Activated CD8-positive, alpha-beta memory T cell treated with anti-CD3 and anti-CD28 coated beads for 4 hours (primary cell): ENCODE data around the gene MYH2.
"Not testable (repeated sequence)": the region's sequence is repeated elsewhere in the genome, so short reads cannot be mapped to it uniquely, and the experiment has no call there.

Experiments
- DNase-seq, 2 donors: peaks; one replicate each; pipeline ENCODE4 v3.0.0-alpha.2; 2020; ENCODE audit warnings: low read depth in 2 of 2

Gene MYH2

GRCh38 chr17:10549096-10549842 is at the start of gene MYH2:
MYH2 (minus strand) TSS chr17:10549658; CDS start chr17:10547920, 1,738 bp downstream.
- DNase-seq, result no peak

GRCh38 chr17:10598621-10599020 is 49.2 kb upstream of the MYH2 start:
- no peak for DNase-seq

- no peak for DNase-seq
Measured at GRCh38 chr17:10589553-10590145, 40.2 kb upstream of the MYH2 start.

GRCh38 chr17:10585529-10585928 is 36.1 kb upstream of the MYH2 start:
- no peak for DNase-seq

- DNase-seq, result no peak
Measured at GRCh38 chr17:10583834-10584233, 34.4 kb upstream of the MYH2 start.

GRCh38 chr17:10579270-10579669 is 29.8 kb upstream of the MYH2 start:
- DNase-seq, result no peak

- no peak for DNase-seq
Measured at GRCh38 chr17:10574324-10574723, 24.9 kb upstream of the MYH2 start.

GRCh38 chr17:10563991-10564660 is 14.7 kb upstream of the MYH2 start:
- no peak for DNase-seq

GRCh38 chr17:10558049-10558448 is 8.6 kb upstream of the MYH2 start:
- no peak for DNase-seq

GRCh38 chr17:10557422-10557821 is 8.0 kb upstream of the MYH2 start:
- no peak for DNase-seq

- no peak for DNase-seq
Measured at GRCh38 chr17:10556301-10557005, 7.0 kb upstream of the MYH2 start.

- DNase-seq, result no peak
Measured at GRCh38 chr17:10550014-10550413, 556 bp upstream of the MYH2 start.

GRCh38 chr17:10547351-10547750 is 2.1 kb downstream of the MYH2 start:
- no peak for DNase-seq

GRCh38 chr17:10543486-10543885 is 6.0 kb downstream of the MYH2 start:
- not testable (repeated sequence) for DNase-seq

GRCh38 chr17:10541179-10541578 is 8.3 kb downstream of the MYH2 start:
- DNase-seq, result not testable (repeated sequence)

GRCh38 chr17:10532026-10532425 is 17.4 kb downstream of the MYH2 start:
- DNase-seq, result no peak

GRCh38 chr17:10527419-10527818 is 22.0 kb downstream of the MYH2 start:
- no peak for DNase-seq

GRCh38 chr17:10526517-10526916 is 22.9 kb downstream of the MYH2 start:
- DNase-seq, result no peak

- no peak for DNase-seq
Measured at GRCh38 chr17:10523064-10523463, 26.4 kb downstream of the MYH2 start.

GRCh38 chr17:10521949-10522348 is 27.5 kb downstream of the MYH2 start:
- no peak for DNase-seq

- DNase-seq, result no peak
Measured at GRCh38 chr17:10518271-10519037, 31.0 kb downstream of the MYH2 start, which contains the start of gene MYH1. MYH1 (minus strand) TSS chr17:10518542; CDS start chr17:10516642, 1,900 bp downstream.
